HL-60 (cell line): ENCODE data around the gene PSMF1.

Experiments used
- DNase-seq, 2 experiments: peaks; one replicate each; pipeline ENCODE4 v3.0.0-alpha.2; 2010 to 2020; ENCODE audit warnings: low read depth in 1 of 2, low spot score in 1 of 2
- H3K27ac ChIP-seq: fragments of 250-450 bp; sonication (Bioruptor Pico); replicated peaks from 2 replicates; pipeline ENCODE4 v1.5.1; 2020; ENCODE audit warnings: mild to moderate bottlenecking, moderate library complexity
- H3K27me3 ChIP-seq: fragments of 250-450 bp; sonication (Bioruptor Pico); 2 replicates; pipeline ENCODE4 v1.5.1; 2021; ENCODE audit warnings: mild to moderate bottlenecking, moderate library complexity; ENCODE audit not compliant: insufficient read depth, poor library complexity, severe bottlenecking
- H3K4me3 ChIP-seq: replicated peaks from 2 replicates; pipeline ENCODE4 v1.5.1; 2011; ENCODE audit warnings: mild to moderate bottlenecking, control low read depth, low read length; ENCODE audit not compliant: insufficient read depth
- GABPA ChIP-seq: IDR thresholded peaks from 2 replicates; pipeline ENCODE4 v1.6.1; 2012; ENCODE audit warnings: low read depth
- POLR2AphosphoS5 ChIP-seq: IDR thresholded peaks from 2 replicates; pipeline ENCODE4 v1.6.1; 2012; ENCODE audit warnings: low read depth
- SPI1 ChIP-seq: IDR thresholded peaks from 2 replicates; pipeline ENCODE4 v1.6.1; 2012; ENCODE audit warnings: low read depth, mild to moderate bottlenecking, borderline replicate concordance
- TF ChIP-seq, protein P1 (sequence below): IDR thresholded peaks from 2 replicates; pipeline ENCODE4 v1.6.1; 2012; ENCODE audit warnings: low read depth; ENCODE audit not compliant: insufficient replicate concordance
- TF ChIP-seq, protein P2 (sequence below): IDR thresholded peaks from one replicate; pipeline ENCODE4 v1.5.1; 2011; ENCODE audit warnings: low read length, control low read depth, inconsistent platforms; ENCODE audit not compliant: insufficient read depth

PSMF1 gene

DNA sequence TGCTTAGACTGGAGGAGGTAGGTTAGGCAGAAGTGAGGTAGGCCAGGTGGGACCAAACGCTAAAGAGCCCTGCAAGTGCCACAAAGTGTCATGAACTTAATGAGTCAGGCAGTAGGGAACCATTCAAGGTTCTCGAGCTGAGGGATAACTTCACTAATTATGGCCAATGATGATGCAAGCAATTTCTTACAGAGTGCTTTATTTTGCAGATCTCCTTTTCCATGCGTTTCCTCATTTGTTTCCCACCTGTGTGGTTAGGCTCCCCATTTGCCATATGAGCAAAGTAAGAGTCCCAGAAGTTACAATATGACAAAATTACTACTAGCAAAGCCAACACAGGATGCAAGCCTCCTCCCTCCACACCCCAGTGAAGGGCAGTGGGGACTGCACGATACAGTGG lies 36.5 kb upstream of the PSMF1 start:
- peak; percentile 13 to 61 for DNase-seq
- TF ChIP-seq GABPA (no peak), SPI1 (peak; percentile 44; the same call in 1 of the 2 replicates)
- H3K27me3 ChIP-seq, result no peaks in the 10 kb centered on the region
- H3K4me3 ChIP-seq, result no peak overlapping the region
- no peak overlapping the region for H3K27ac ChIP-seq

GRCh38 chr20:1083431-1084080 lies 34.8 kb upstream of the PSMF1 start:
- DNase-seq, result no peak
- no peaks in the 10 kb centered on the region for H3K27me3 ChIP-seq
- TF ChIP-seq GABPA (no peak), SPI1 (no peak)
- TF ChIP-seq, protein P1, sequence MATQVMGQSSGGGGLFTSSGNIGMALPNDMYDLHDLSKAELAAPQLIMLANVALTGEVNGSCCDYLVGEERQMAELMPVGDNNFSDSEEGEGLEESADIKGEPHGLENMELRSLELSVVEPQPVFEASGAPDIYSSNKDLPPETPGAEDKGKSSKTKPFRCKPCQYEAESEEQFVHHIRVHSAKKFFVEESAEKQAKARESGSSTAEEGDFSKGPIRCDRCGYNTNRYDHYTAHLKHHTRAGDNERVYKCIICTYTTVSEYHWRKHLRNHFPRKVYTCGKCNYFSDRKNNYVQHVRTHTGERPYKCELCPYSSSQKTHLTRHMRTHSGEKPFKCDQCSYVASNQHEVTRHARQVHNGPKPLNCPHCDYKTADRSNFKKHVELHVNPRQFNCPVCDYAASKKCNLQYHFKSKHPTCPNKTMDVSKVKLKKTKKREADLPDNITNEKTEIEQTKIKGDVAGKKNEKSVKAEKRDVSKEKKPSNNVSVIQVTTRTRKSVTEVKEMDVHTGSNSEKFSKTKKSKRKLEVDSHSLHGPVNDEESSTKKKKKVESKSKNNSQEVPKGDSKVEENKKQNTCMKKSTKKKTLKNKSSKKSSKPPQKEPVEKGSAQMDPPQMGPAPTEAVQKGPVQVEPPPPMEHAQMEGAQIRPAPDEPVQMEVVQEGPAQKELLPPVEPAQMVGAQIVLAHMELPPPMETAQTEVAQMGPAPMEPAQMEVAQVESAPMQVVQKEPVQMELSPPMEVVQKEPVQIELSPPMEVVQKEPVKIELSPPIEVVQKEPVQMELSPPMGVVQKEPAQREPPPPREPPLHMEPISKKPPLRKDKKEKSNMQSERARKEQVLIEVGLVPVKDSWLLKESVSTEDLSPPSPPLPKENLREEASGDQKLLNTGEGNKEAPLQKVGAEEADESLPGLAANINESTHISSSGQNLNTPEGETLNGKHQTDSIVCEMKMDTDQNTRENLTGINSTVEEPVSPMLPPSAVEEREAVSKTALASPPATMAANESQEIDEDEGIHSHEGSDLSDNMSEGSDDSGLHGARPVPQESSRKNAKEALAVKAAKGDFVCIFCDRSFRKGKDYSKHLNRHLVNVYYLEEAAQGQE, result no peak
- no peak overlapping the region for H3K4me3 ChIP-seq
- no peak overlapping the region for H3K27ac ChIP-seq

GRCh38 chr20:1085492-1086276 lies 32.7 kb upstream of the PSMF1 start:
- no peak for TF ChIP-seq POLR2AphosphoS5
- H3K27me3 ChIP-seq, result no peaks in the 10 kb centered on the region
- H3K4me3 ChIP-seq, result no peak overlapping the region
- no peak overlapping the region for H3K27ac ChIP-seq
- no peak for DNase-seq

- DNase-seq, result no peak
- H3K27ac ChIP-seq, result no peak overlapping the region
- TF ChIP-seq, protein P2, sequence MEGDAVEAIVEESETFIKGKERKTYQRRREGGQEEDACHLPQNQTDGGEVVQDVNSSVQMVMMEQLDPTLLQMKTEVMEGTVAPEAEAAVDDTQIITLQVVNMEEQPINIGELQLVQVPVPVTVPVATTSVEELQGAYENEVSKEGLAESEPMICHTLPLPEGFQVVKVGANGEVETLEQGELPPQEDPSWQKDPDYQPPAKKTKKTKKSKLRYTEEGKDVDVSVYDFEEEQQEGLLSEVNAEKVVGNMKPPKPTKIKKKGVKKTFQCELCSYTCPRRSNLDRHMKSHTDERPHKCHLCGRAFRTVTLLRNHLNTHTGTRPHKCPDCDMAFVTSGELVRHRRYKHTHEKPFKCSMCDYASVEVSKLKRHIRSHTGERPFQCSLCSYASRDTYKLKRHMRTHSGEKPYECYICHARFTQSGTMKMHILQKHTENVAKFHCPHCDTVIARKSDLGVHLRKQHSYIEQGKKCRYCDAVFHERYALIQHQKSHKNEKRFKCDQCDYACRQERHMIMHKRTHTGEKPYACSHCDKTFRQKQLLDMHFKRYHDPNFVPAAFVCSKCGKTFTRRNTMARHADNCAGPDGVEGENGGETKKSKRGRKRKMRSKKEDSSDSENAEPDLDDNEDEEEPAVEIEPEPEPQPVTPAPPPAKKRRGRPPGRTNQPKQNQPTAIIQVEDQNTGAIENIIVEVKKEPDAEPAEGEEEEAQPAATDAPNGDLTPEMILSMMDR, result no peak
- TF ChIP-seq SPI1 (no peak), POLR2AphosphoS5 (no peak), GABPA (no peak)
- TF ChIP-seq, protein P1, result no peak
- no peak overlapping the region for H3K4me3 ChIP-seq
- H3K27me3 ChIP-seq, result no peaks in the 10 kb centered on the region
Measured at GRCh38 chr20:1086277-1087213, 31.9 kb upstream of the PSMF1 start.

DNA sequence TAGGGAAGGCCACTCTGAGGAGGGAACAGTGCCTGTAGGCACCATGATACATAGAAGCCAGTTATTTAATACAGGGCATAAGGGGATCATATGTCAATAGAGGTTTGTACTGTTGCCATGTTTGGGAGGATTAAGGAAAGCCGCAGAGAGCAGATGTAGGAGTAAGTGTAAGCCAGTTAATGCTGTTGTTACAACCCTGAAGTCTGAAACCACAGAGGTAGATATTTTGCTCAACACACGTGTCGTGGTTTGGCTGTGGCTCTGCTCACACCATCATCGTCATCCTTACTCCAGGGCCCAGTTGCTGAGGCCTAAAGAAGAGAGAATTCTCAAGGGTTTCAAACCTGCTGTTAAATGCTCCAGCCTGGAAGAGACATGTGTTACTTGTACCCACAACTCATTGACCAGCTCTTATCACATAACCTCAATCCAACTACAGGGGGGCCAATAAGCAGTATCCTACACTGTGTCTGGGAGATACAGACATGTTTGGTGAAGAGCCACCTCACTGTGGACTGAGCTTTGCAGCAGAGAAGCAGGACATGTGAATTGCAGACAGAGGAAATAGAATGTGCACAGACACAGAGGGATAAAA lies 31.0 kb upstream of the PSMF1 start:
- TF ChIP-seq, protein P1, result no peak
- TF ChIP-seq GABPA (no peak), SPI1 (no peak), POLR2AphosphoS5 (no peak)
- TF ChIP-seq, protein P2, result no peak
- H3K4me3 ChIP-seq, result no peak overlapping the region
- no peaks in the 10 kb centered on the region for H3K27me3 ChIP-seq
- H3K27ac ChIP-seq, result no peak overlapping the region
- no peak for DNase-seq
